ENCODE results near the gene GSE1. TPM values are rescaled to one million over a fixed set of nuclear protein-coding genes. Genes with fewer than 3 reads are reported as not detected.

GSE1 gene
- total RNA-seq, 6 donors from 2014 or later: 80.2 to 332 (median 90.8) TPM

DNA sequence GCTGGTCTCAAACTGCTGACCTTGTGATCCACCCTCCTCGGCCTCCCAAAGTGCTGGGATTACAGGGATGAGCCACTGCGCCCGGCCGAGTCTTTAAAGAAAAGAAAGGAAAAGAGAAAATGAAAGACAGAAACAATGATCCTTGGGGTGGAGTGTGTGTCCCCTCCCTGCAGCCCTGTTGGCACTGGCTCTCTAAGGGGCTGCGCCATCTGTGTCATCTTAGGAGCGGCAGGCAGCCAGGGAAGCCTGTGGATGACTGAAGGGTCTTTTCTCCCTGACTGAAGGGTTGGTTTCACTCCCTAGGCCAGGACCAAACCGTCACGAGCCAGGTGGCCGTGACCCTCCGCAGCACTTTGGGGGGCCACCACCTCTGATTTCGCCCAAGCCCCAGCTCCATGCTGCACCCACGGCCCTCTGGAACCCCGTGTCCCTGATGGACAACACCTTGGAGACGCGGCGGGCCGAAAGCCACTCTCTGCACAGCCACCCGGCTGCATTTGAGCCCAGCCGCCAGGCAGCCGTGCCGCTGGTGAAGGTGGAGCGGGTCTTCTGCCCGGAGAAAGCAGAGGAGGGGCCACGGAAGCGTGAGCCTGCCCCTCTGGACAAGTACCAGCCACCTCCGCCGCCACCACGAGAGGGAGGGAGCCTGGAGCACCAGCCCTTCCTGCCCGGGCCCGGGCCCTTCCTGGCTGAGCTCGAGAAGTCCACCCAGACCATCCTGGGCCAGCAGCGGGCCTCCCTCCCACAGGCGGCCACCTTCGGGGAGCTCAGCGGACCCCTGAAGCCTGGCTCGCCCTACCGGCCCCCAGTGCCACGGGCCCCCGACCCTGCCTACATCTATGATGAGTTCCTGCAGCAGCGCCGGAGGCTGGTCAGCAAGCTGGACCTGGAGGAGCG, 48.0 kb downstream of the GSE1 start:
- H3K27ac ChIP-seq: no peak overlapping the region
- ATAC-seq (ENCODE audit: low FRiP score in 2 of 2) (no peak), DNase-seq (peak in 1 of 2 donors; percentile 82)
- no peaks in the 10 kb centered on the region for H3K27me3 ChIP-seq
- no peaks in the 10 kb centered on the region for H3K9me3 ChIP-seq
- peaks cover 57 to 98% (median 85%) of the 10 kb centered on the region in 4 donors for H3K36me3 ChIP-seq
- H3K4me3 ChIP-seq: no peak overlapping the region
- 87 to 93% methylated on average over 16 to 40 of the region's 42 CpGs for WGBS, 2 donors
- H3K4me1 ChIP-seq: peaks cover 2 to 29% (median 8%) of the 10 kb centered on the region in 4 donors
- TF ChIP-seq POLR2A (IDR thresholded peaks at IDR 0.05) (no peak), POLR2AphosphoS5 (IDR thresholded peaks at IDR 0.05) (no peak), EP300 (IDR thresholded peaks at IDR 0.05) (no peak)
- TF ChIP-seq, protein P1, sequence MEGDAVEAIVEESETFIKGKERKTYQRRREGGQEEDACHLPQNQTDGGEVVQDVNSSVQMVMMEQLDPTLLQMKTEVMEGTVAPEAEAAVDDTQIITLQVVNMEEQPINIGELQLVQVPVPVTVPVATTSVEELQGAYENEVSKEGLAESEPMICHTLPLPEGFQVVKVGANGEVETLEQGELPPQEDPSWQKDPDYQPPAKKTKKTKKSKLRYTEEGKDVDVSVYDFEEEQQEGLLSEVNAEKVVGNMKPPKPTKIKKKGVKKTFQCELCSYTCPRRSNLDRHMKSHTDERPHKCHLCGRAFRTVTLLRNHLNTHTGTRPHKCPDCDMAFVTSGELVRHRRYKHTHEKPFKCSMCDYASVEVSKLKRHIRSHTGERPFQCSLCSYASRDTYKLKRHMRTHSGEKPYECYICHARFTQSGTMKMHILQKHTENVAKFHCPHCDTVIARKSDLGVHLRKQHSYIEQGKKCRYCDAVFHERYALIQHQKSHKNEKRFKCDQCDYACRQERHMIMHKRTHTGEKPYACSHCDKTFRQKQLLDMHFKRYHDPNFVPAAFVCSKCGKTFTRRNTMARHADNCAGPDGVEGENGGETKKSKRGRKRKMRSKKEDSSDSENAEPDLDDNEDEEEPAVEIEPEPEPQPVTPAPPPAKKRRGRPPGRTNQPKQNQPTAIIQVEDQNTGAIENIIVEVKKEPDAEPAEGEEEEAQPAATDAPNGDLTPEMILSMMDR (IDR thresholded peaks at IDR 0.05): no peak

DNA sequence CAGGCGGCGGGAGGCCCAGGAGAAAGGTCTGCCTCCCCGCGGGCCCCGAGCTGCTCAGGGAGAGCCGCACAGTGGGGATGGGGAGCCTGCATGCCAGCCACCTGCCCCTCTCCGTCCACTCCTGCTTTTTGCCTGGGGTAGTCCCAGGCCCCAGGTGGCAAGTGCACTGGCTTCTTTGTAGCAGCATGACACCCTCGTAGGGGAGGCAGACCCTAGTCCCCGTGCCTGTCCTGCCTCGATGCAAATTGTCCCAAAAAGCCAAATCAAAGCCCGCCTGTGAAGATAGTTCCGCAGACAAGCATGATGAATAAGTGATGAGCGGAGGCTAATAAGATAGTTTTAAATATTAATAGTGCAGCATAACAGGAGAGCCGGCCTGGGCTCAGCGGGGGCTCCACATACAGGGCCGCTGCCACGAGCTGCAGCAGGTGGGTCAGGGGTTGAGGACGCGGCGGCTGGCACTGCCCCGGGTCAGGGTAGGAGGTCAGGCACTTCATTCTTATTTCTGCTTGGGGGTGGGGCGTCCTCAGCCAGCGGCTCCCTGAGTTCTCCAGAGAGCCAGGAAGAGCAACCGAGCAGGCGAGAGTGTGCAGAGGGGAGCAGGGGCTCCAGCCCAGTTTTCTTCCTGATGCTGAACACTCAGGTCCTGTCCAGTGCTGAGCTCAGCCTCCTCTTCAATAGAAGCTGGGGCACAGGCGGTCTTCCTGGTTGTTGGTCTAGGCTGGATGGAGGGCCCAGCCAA, 48.8 kb downstream of the GSE1 start:
- Histone ChIP-seq H3K4me1 (peaks cover 2 to 29% (median 8%) of the 10 kb centered on the region in 4 donors), H3K4me3 (no peak overlapping the region), H3K9me3 (no peaks in the 10 kb centered on the region), H3K27ac (no peak overlapping the region), H3K36me3 (peaks cover 54 to 98% (median 85%) of the 10 kb centered on the region in 4 donors), H3K27me3 (no peaks in the 10 kb centered on the region)
- ATAC-seq (ENCODE audit: low FRiP score in 2 of 2) (no peak), DNase-seq (peak in 1 of 2 donors; percentile 70)
- TF ChIP-seq EP300 (IDR thresholded peaks at IDR 0.05) (no peak), POLR2A (IDR thresholded peaks at IDR 0.05) (no peak), POLR2AphosphoS5 (IDR thresholded peaks at IDR 0.05) (no peak)
- TF ChIP-seq, protein P1 (IDR thresholded peaks at IDR 0.05): no peak
- WGBS, 2 donors: 92 to 94% methylated on average over 21 to 26 of the region's 26 CpGs

DNA sequence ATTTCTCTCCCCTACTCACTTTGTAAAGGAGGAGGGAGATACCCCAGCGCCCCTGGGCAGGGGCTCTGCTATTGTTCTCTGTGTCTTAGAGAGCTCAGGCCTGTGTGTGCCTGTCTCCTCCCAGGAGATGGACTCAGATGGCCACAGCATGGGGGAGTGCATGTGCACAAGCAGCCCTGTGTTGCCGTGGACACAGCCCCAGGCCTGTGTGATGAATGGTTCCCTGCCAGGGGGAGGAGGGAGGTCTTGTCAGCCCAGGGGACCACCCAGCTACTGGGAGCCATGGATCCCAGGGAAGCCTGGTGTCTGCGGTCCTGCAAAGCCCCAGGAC, 49.3 kb downstream of the GSE1 start:
- peak in 1 of 2 donors; percentile 27 for DNase-seq
- Histone ChIP-seq H3K9me3 (no peaks in the 10 kb centered on the region), H3K27ac (no peak overlapping the region), H3K4me1 (peaks cover 2 to 29% (median 8%) of the 10 kb centered on the region in 4 donors), H3K36me3 (peaks cover 48 to 98% (median 85%) of the 10 kb centered on the region in 4 donors), H3K27me3 (no peaks in the 10 kb centered on the region), H3K4me3 (no peak overlapping the region)
- no peak for ATAC-seq (ENCODE audit: low FRiP score in 2 of 2)
- WGBS, 2 donors: 85% methylated on average over 3 of the region's 3 CpGs; no CpG with 5 or more reads in 1 of the 2 donors
- no peak for TF ChIP-seq POLR2AphosphoS5 (IDR thresholded peaks at IDR 0.05)
- no peak for TF ChIP-seq EP300 (IDR thresholded peaks at IDR 0.05)
- TF ChIP-seq POLR2A (IDR thresholded peaks at IDR 0.05): no peak
- TF ChIP-seq, protein P1 (IDR thresholded peaks at IDR 0.05): no peak

DNA sequence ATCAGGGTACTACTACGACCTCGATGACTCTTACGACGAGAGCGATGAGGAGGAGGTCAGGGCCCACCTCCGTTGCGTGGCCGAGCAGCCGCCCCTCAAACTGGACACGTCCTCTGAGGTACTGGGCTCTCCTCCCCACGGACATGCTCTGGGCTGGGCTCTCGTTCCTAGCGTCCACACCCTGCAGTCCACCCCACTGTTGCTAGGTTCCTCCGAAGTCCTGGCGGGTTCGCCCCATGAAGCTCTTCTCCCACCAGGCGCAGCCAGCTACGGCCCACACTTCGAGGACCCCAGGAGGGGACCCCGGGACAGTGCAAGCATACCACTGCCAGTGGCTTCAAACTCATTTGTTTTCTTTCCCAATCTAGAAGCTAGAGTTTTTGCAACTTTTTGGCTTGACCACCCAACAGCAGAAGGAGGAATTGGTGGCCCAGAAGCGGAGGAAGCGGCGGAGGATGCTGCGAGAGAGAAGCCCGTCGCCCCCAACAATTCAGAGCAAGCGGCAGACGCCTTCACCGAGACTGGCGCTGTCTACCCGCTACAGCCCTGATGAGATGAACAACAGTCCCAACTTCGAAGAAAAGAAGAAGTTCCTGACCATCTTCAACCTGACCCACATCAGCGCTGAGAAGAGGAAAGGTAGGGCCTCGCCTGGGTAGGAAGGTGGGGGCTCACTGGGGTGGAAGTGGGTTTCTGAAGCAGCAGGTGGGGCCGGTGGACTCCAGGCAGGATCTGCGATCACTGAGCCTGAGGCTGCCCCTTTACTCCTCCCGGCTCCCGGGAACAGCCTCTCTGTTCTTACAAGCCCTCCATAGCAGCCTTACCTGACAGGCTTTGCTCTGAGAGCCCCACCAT, 50.1 kb downstream of the GSE1 start:
- peaks cover 45 to 98% (median 84%) of the 10 kb centered on the region in 4 donors for H3K36me3 ChIP-seq

More for the DNA sequence above, 50.1 kb downstream of the GSE1 start:
- Histone ChIP-seq H3K4me3 (no peak overlapping the region), H3K27ac (no peak overlapping the region), H3K27me3 (no peaks in the 10 kb centered on the region), H3K4me1 (peaks cover 2 to 29% (median 8%) of the 10 kb centered on the region in 4 donors), H3K9me3 (no peaks in the 10 kb centered on the region)
- TF ChIP-seq POLR2A (IDR thresholded peaks at IDR 0.05) (no peak), EP300 (IDR thresholded peaks at IDR 0.05) (no peak), POLR2AphosphoS5 (IDR thresholded peaks at IDR 0.05) (no peak)
- TF ChIP-seq, protein P1 (IDR thresholded peaks at IDR 0.05): no peak
- WGBS, 2 donors: 90 to 94% methylated on average over 37 to 38 of the region's 38 CpGs
- ATAC-seq (ENCODE audit: low FRiP score in 2 of 2) (no peak), DNase-seq (peak in 1 of 2 donors; percentile 68)
